GM12873 (cell line): Measurements from ENCODE around the gene ATG16L1.

Experiments
- CTCF ChIP-seq: IDR thresholded peaks from 2 replicates; pipeline ENCODE4 v1.5.1; 2012; ENCODE audit warnings: low read depth, mild to moderate bottlenecking, moderate library complexity, low read length, control low read depth; ENCODE audit not compliant: insufficient read depth; ENCODE audit errors: missing control alignments

ATG16L1 gene

GRCh38 chr2:233321166-233321565 lies 69.7 kb downstream of the ATG16L1 start:
- TF ChIP-seq CTCF, result no peak

GRCh38 chr2:233323851-233324250 lies 72.4 kb downstream of the ATG16L1 start:
- TF ChIP-seq CTCF, result no peak

GRCh38 chr2:233325256-233325655 lies 73.8 kb downstream of the ATG16L1 start:
- TF ChIP-seq CTCF, result no peak

- no peak for TF ChIP-seq CTCF
These were observed 74.3 kb downstream of the ATG16L1 start for GRCh38 chr2:233325814-233326213.

- no peak for TF ChIP-seq CTCF
These were observed 75.0 kb downstream of the ATG16L1 start for GRCh38 chr2:233326500-233326899.

GRCh38 chr2:233328922-233329321 lies 77.4 kb downstream of the ATG16L1 start:
- TF ChIP-seq CTCF, result no peak

- no peak for TF ChIP-seq CTCF
These were observed 78.1 kb downstream of the ATG16L1 start for GRCh38 chr2:233329489-233330135.
